HFF-Myc (cell line): ENCODE measurements around the gene EYA3.

Experiments
- DNase-seq: peaks from one replicate; pipeline ENCODE4 v3.0.0-alpha.2; 2011; ENCODE audit warnings: low read depth; ENCODE audit errors: extremely low read depth
- H3K4me3 ChIP-seq: replicated peaks from 2 replicates; pipeline ENCODE4 v1.5.1; 2011; ENCODE audit warnings: low read depth, mild to moderate bottlenecking, control low read depth, low read length
- CTCF ChIP-seq: IDR thresholded peaks from 2 replicates; pipeline ENCODE4 v1.5.1; 2012; ENCODE audit warnings: mild to moderate bottlenecking, low read depth, low read length, control low read depth; ENCODE audit errors: missing control alignments

The EYA3 gene

GRCh38 chr1:28123461-28123961 is 35.1 kb upstream of the EYA3 start:
- no peak for TF ChIP-seq CTCF
- DNase-seq: no peak
- no peak overlapping the region for H3K4me3 ChIP-seq

DNA sequence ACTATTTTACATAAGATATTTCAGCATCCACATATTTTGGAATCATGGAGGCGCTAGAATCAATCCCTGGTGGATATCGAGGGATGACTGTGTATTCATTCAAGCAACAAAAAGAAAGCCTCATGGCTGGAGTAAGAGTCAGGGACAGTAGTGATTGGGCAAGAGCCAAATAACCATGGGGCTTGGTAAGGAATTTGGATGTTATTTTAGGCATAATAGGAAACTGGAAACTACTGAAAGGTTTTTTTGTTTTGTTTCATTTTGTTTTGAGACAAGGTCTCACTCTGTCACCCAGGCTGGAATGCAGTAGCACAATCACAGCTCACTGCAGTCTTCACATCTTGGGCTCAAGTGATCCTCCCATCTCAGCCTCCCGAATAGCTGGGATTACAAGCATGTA is 33.8 kb upstream of the EYA3 start:
- DNase-seq: no peak
- H3K4me3 ChIP-seq: no peak overlapping the region
- no peak for TF ChIP-seq CTCF

GRCh38 chr1:28119556-28119955 is 31.1 kb upstream of the EYA3 start:
- TF ChIP-seq CTCF: no peak
- DNase-seq: no peak
- no peak overlapping the region for H3K4me3 ChIP-seq

DNA sequence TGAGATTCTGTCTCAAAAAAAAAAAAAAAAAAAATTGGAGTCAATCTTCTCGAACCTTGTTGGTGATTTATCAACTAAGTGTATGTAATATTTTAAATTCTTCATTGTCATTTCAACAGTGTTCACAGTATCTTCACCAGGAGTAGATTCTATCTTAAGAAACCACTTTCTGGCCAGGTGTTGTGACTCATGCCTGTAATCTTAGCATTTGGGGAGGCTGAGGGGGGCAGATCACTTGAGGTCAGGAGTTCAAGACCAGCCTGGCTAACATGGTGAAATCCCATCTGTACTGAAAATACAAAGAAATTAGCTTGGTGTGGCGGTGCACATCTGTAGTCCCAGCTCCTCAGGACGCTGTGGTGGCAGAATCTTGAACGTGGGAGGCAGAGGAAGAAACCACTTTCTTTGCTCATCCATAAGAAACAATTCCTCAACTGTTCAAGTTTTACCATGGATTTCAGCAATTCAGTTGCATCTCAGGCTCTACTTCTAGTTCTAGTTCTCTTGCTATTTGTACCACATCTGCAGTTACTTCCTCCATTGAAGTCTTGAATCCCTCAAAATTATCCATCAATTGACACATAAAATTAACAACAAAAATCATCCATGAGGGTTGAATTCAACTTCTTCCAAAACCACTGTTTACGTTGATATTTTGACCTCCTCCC is 30.4 kb upstream of the EYA3 start:
- DNase-seq: no peak
- no peak for TF ChIP-seq CTCF
- H3K4me3 ChIP-seq: no peak overlapping the region

DNA sequence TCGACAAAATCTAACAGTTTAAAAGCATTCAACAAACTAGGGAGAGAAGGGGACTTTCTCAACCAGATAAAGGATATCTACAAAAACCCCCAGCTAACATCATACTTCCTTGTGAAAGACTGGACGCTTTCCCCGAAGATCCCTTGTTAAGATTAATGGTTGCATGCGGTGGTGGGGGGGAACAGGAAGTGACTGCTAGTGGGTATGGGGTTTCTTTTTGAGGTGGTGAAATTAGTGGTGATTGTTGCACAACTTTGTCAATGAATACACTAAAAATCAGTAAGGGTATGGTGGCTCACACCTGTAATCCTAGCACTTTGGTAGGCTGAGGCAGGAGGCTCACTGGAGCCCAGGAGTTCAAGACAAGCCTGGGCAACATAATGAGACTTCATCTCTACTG is 26.9 kb upstream of the EYA3 start:
- TF ChIP-seq CTCF: no peak
- no peak for DNase-seq
- H3K4me3 ChIP-seq: no peak overlapping the region

- no peak overlapping the region for H3K4me3 ChIP-seq
- TF ChIP-seq CTCF: no peak
- no peak for DNase-seq
Observed at GRCh38 chr1:28114844-28115243, 26.4 kb upstream of the EYA3 start.

GRCh38 chr1:28113242-28113572 is 24.8 kb upstream of the EYA3 start:
- H3K4me3 ChIP-seq: no peak overlapping the region
- no peak for TF ChIP-seq CTCF
- no peak for DNase-seq
